Measurements from ENCODE around the gene WNT9B. TPM values are rescaled to one million over a fixed set of nuclear protein-coding genes. Genes with fewer than 3 reads are reported as not detected.

The WNT9B gene
- total and polyA plus RNA-seq, 2 of the 13 experiments (the other 11 are each of a cell fraction or from before 2014, with no cell fraction given) = not detected

- TF ChIP-seq MEIS1 (CRISPR knock-in tag; IDR thresholded peaks at IDR 0.05; ENCODE audit: borderline replicate concordance) = peak; percentile 32; the same call in 1 of the 2 replicates
- TF ChIP-seq ZNF75D (CRISPR knock-in tag; IDR thresholded peaks at IDR 0.05; ENCODE audit: borderline replicate concordance) = 0 out of 2 replicates have a peak, but pooled peaks have one; percentile 30
- peak; percentile 18; the same call in 1 of the 2 replicates for TF ChIP-seq STAG1 (CRISPR knock-in tag; IDR thresholded peaks at IDR 0.05)
- TF ChIP-seq ZNF710 (CRISPR knock-in tag; IDR thresholded peaks at IDR 0.05; ENCODE audit: borderline replicate concordance) = no peak
- TF ChIP-seq ZNF431 (CRISPR knock-in tag; IDR thresholded peaks at IDR 0.05; ENCODE audit: borderline replicate concordance, low read depth) = no peak
- TF ChIP-seq NFAT5 (CRISPR knock-in tag; IDR thresholded peaks at IDR 0.05) = 0 out of 2 replicates have a peak, but pooled peaks have one; percentile 35
- 0 out of 2 replicates have a peak, but pooled peaks have one; percentile 11 for TF ChIP-seq E2F2 (CRISPR knock-in tag; IDR thresholded peaks at IDR 0.05; ENCODE audit: borderline replicate concordance)
- TF ChIP-seq FOXC1 (CRISPR knock-in tag; IDR thresholded peaks at IDR 0.05; ENCODE audit: borderline replicate concordance) = peak; percentile 55
- 0 out of 2 replicates have a peak, but pooled peaks have one; percentile 43 for TF ChIP-seq KDM2A (CRISPR knock-in tag; IDR thresholded peaks at IDR 0.05; ENCODE audit: borderline replicate concordance, low read depth)
- TF ChIP-seq ELF1 (CRISPR knock-in tag; IDR thresholded peaks at IDR 0.05) = peak; percentile 44; the same call in 1 of the 2 replicates
- TF ChIP-seq ZNF281 (CRISPR knock-in tag; IDR thresholded peaks at IDR 0.05; ENCODE audit: borderline replicate concordance) = peak; percentile 59; the same call in 1 of the 2 replicates
- TF ChIP-seq CREB1 (IDR thresholded peaks at IDR 0.05) = peak; percentile 76
- peak; percentile 37; the same call in 1 of the 2 replicates for TF ChIP-seq CREB1 (CRISPR knock-in tag; IDR thresholded peaks at IDR 0.05)
- peak; percentile 29; the same call in 1 of the 2 replicates for TF ChIP-seq HDAC1 (CRISPR knock-in tag; IDR thresholded peaks at IDR 0.05)
- TF ChIP-seq ZNF761 (CRISPR knock-in tag; conservative IDR thresholded peaks at IDR 0.05) = 0 out of 2 replicates have a peak, but pooled peaks have one; percentile 38
These were observed 18.2 kb upstream of the WNT9B start (continued) for GRCh38 chr17:46832945-46833839.
